ENCODE measurements around the gene KLHL29. TPM values are rescaled to one million over a fixed set of nuclear protein-coding genes. Genes with fewer than 3 reads are reported as not detected.
"Not testable (repeated sequence)": the region's sequence is repeated elsewhere in the genome, so short reads cannot be mapped to it uniquely, and the experiment has no call there.

Gene KLHL29
- total RNA-seq, 1 donor from 2014 or later = 2.3 TPM

DNA sequence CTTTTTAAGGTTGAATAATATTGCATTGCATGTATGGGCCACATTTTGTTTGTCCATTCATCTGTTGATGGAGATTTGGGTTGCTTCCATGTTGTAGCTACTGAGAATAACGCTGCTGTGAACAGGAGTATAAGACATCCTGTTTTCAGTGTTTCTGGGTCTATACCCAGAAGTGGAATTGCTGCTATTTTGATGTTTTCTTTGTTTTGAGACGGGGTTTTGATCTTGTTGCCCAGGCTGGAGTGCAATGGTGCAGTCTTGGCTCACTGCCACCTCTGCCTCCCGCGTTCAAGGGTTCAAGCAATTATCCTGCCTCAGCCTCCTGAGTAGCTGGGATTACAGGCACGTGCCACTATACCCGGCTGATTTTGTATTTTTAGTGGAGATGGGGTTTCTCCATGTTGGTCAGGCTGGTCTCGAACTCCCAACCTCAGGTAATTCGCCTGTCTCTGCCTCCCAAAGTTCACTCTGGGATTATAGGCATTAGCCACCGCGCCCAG, 6.3 kb downstream of the KLHL29 start:
- not testable (repeated sequence) for DNase-seq (ENCODE audit: low spot score); ATAC-seq

DNA sequence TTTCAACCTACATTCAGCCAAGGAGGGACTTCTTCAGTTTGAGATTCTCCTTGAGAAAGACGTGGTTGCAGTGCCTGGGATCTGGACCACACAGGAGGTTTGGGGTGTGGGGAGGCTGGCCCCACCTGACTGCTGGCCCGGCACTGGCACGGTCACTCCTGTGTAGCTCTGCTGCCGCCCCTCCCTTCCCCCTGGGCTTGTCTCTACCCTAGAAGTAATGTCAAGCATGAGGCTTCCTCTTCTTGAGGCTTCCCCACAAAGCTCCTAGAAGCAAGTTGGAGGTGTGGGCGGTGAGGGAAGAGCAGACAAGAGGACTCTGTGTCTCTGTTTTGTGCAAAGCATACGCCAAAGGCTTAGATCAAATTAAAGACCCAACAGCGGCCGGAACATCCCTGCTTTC, 8.7 kb downstream of the KLHL29 start:
- no peak for DNase-seq (ENCODE audit: low spot score)

DNA sequence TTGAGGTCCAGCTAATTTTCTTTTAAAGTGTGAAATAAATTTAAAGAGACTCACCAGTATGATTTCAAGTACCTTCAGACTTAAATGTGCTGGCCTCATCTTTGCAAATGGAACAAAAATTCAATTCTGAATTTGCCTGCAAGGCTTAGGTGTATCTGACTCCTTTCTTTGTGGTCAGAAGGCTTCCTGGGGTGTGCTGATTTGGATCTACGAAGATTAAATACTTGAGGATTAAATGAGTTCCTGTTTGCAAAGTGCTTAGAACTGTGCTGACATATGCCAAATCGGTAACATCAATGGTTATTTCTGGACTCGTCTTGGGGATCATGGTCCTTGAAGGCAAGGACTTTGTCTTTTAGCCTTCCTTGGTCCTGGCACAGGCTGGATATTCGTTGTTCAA, 9.7 kb downstream of the KLHL29 start:
- no peak for DNase-seq (ENCODE audit: low spot score)
- no peak for ATAC-seq

More for the DNA sequence above, 8.7 kb downstream of the KLHL29 start:
- no peak for ATAC-seq

DNA sequence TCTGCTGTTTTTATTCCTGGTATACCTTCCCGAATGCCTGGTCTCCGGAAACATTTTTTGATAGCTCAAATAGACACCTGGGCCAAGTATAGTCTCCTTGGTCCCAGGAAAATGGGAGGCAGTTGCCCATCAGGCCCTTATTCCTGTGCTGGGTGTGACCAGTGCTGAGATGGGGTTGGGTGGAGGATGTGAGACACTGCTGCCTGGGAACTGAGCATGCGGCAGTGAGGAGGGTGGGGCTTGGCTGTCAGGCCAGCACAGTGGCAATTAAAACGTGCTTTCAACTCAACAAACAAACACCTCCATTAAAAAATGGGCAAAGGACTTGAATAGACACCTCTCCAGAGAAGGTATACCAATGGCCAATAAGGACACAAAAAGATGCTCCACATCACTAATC, 12.5 kb downstream of the KLHL29 start:
- DNase-seq (ENCODE audit: low spot score) = no peak

GRCh38 chr2:23399674-23400261, 14.8 kb downstream of the KLHL29 start:
- DNase-seq (ENCODE audit: low spot score) (no peak), ATAC-seq (peak; percentile 24)

More for the DNA sequence above, 12.5 kb downstream of the KLHL29 start:
- no peak for ATAC-seq

DNA sequence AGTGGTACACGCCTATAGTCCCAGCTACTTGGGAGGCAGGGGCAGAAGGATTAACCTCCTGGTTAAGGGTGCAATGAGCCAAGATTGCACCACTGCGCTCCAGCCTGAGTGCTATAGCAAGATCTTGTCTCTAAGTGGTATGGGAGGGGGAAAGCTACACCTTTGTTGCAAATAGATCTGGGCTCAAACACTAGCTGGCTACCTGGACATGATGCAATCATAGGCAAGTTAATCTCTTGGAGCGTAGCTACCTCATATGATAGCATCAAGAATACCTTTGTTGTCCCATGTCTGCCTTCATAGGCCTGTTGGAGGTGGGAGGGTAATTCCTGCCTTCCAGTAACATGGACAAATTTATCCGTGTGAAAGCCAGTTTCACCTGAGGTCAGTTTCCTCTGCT, 15.7 kb downstream of the KLHL29 start:
- DNase-seq (ENCODE audit: low spot score) (no peak), ATAC-seq (no peak)

- no peak for ATAC-seq
- no peak for DNase-seq (ENCODE audit: low spot score)
These were observed 16.6 kb downstream of the KLHL29 start for GRCh38 chr2:23401427-23402204.

GRCh38 chr2:23402205-23402740, 17.3 kb downstream of the KLHL29 start:
- ATAC-seq (peak; percentile 73), DNase-seq (ENCODE audit: low spot score) (no peak)

DNA sequence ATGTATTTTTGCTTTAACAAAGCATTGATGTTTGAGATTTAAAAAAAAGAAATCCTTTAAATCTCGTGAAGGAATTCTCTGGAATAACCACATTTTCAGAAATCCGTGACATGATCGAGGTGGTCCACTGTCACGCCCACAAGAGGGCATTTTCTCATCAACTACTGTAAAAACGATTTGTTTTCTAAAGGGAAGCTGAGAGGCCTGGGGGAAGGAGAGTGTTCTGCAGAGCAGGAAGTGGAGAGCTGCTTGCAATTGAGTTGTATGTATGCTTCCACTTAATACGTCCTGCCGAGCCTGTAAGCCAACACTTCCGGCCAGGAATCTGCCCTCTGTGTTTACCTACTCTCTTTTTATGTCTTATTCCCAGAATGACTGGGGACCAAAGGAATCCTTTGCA, 19.4 kb downstream of the KLHL29 start:
- DNase-seq (ENCODE audit: low spot score) = no peak

DNA sequence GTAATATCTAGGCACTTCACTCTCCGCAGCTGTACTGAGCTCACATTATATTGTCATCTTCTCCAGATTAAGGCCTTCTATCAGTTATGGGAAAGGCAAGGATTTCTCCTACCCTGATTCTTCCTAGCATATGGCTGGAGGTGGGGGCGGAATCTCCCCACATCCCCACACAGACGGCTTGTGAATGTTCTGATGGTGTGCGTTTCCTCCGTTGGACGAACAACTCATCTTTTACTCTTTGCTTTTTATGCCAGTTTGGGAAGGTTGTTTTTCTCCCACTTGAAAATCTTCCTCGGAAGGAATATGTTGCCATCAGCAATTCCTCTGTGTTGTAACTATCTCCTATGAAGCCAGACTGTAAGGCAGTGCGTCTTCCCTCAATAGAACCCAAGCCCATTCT, 24.3 kb downstream of the KLHL29 start:
- no peak for ATAC-seq
- no peak for DNase-seq (ENCODE audit: low spot score)

More for the DNA sequence above, 19.4 kb downstream of the KLHL29 start:
- peak; percentile 31 for ATAC-seq

DNA sequence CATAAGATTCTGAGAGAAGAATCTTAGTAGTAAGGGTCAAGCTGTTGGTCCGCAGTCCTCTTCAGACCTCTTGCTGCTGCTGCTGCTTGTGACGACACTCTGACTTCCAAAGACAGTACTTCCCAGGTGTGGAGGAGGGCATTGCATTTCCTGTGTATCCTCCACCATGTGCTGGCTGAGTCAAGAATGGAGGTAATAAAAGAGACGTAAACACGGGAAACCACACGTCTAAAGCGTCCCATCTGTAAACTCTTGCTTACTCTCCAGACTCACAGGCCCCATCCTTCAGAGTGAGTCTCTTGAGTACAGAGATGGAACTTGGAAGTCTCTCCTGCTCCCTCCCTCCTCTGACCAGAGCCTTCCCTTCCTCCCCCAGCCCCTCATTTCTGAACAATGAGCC, 25.6 kb downstream of the KLHL29 start:
- no peak for ATAC-seq
- no peak for DNase-seq (ENCODE audit: low spot score)

GRCh38 chr2:23411752-23412431, 26.9 kb downstream of the KLHL29 start:
- ATAC-seq = no peak
- no peak for DNase-seq (ENCODE audit: low spot score)

DNA sequence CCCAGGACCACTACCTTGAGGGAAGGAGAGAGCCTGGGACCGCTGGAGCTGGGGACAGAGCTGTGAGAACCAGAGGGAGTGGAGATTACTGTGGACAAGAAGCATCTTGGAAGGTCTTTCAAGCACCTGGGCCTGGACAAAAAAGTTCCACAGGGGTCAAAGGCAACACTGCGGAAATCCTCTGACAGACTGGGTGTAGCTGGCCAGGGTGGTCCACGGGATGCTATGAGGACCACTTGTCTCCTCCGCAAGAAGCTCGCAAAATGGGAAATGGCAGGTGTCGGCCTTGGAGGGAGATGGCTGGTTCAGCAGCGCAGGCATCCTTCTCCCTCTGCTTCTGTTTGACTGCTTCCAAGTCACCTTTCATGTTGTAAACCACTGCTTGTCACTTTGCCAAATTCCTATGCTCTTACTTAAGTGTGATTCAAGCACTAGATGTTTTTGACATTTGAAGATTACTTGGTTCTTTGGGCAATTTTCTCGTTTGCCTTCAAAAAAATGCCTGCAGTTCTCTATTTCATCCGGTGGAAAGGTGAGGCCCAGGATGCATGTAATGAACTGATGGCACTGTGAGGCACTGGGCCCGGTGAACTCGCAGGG, 27.7 kb downstream of the KLHL29 start:
- no peak for DNase-seq (ENCODE audit: low spot score)

DNA sequence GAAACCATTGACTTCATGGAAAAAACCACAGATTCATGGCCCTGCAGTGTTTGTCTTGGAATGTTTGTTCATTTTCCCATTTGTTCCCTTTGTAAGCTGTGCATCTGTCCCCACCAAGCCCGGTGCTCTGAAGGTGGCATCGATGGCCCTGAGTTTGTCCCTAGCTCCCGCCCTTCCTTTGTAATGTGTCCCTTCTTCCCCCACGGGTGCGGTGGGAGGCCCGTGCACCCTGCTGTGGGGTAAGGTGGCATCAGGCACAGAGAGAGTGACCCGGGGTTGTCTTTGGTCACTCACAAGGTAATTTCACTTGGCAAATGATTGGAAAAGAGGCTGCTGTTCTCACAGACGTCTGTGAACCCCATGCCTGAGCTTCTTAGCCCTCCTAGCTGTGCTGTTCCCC, 28.7 kb downstream of the KLHL29 start:
- DNase-seq (ENCODE audit: low spot score) (no peak), ATAC-seq (no peak)

More for the DNA sequence above, 27.7 kb downstream of the KLHL29 start:
- no peak for ATAC-seq

DNA sequence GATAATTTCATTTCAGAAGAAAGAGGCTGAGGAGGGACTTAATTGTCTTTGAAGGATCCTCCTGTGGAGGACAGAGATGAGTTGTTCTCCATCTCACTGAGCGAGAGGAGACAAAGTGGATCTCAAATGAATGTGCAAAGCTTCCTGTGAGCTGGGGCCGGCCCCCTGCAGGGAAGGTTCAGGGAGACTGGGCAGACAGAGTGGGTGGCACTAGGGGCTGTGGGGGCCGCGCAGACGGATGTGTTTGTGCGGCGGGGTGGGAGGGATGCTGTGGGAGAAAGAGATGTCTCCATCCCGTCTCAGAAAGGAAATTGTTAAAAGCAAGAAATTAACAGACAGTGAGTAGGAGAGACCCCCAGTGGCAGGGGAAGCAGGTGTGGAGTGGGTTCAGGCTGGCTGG, 29.1 kb downstream of the KLHL29 start:
- ATAC-seq = no peak
- no peak for DNase-seq (ENCODE audit: low spot score)

DNA sequence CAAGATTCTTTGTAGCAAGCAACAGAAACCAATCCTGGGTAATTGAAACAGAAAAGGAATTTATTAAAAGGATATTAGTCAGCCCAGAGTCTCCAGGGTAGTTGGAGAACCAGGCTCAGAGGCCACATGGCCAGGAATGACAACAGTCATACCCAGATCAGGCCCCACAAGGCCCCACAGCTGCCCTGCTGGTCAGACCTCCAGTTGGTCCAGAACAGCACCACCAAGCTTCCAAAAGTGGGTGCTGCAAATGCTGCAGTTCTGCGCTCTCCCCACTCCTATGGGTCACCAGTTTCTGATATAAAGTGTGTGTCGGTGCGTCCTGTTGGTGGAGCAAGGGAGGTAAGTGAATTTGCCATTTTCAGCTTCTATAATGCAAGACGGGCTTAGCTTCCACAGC, 29.9 kb downstream of the KLHL29 start:
- no peak for ATAC-seq

DNA sequence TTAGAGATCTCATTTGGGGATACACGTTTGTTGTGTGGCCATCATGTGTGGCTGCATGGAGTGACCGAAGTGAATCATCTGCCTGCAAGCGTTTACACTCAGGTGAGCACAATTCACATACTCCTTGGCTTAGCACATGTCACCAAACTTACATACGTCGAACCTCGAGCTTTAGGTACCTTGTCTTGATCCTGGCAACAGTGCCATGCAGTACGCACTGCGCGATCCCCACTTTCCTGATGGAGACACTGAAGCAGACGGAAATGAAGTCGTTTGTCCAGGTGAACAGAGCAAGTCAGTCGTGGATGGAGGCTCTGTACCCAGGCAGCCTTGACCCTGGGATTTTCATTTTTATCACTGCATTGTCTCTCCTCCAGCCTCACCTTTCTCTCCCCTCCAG, 32.3 kb downstream of the KLHL29 start:
- ATAC-seq = no peak
- DNase-seq (ENCODE audit: low spot score) = peak; percentile 14

More for the DNA sequence above, 29.9 kb downstream of the KLHL29 start:
- no peak for DNase-seq (ENCODE audit: low spot score)

GRCh38 chr2:23418056-23418455, 33.1 kb downstream of the KLHL29 start:
- DNase-seq (ENCODE audit: low spot score) = peak; percentile 37
- ATAC-seq = no peak

DNA sequence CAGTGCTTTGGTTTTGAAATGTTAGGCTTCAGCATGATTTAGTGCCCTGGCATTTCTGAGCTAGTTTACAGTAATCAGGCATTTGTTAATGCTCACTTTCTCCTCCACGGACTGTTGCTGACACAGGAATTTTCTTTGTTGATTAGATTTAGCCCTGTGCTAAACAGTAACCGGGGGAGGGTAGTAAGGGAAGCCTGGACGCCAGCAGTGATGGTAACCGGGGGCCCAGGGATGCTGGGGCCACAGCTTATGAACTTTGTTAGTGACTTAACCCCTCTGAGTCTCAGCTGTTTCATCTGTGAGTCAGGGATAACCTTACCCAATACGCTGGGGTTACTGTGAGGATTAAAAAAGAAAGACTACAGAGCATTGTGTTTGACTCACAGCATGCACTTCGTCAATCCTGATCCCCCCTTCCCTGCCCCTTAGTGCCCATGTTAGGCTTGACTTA, 33.5 kb downstream of the KLHL29 start:
- ATAC-seq (no peak), DNase-seq (ENCODE audit: low spot score) (no peak)

GRCh38 chr2:23419171-23420090, 34.5 kb downstream of the KLHL29 start:
- ATAC-seq (peak; percentile 20), DNase-seq (ENCODE audit: low spot score) (peak; percentile 31)
